ENCODE data around the gene SEC22A.

GRCh38 chr3:123278446-123278845 is 76.7 kb downstream of the SEC22A start:
- no peak for TF ChIP-seq YY1 (IDR thresholded peaks at IDR 0.05; ENCODE audit: low read depth)
- no peak for TF ChIP-seq POLR2AphosphoS5 (IDR thresholded peaks at IDR 0.05; ENCODE audit: low read depth, low read length)
- TF ChIP-seq CTCF (IDR thresholded peaks at IDR 0.05) = no peak
- no peak for TF ChIP-seq FOSL2 (IDR thresholded peaks at IDR 0.05; ENCODE audit: borderline replicate concordance, low read depth)
- TF ChIP-seq NRF1 (IDR thresholded peaks at IDR 0.05; ENCODE audit: low read depth, low read length) = no peak
- no peak for TF ChIP-seq USF2 (IDR thresholded peaks at IDR 0.05; ENCODE audit: borderline replicate concordance, low read depth, low read length)
- TF ChIP-seq REST (IDR thresholded peaks at IDR 0.05; ENCODE audit: low read depth, low read length) = no peak
- no peak for TF ChIP-seq EZH2phosphoT487 (IDR thresholded peaks at IDR 0.05; ENCODE audit: borderline replicate concordance, low read depth)
- no peak for TF ChIP-seq RCOR1 (IDR thresholded peaks at IDR 0.05; ENCODE audit: low read length)
- TF ChIP-seq, protein P1, sequence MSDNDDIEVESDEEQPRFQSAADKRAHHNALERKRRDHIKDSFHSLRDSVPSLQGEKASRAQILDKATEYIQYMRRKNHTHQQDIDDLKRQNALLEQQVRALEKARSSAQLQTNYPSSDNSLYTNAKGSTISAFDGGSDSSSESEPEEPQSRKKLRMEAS (IDR thresholded peaks at IDR 0.05; ENCODE audit: low read depth) = no peak
- TF ChIP-seq RFX5 (IDR thresholded peaks at IDR 0.05; ENCODE audit: low read length) = no peak
- TF ChIP-seq JUND (IDR thresholded peaks at IDR 0.05) = no peak
- TF ChIP-seq EP300 (IDR thresholded peaks at IDR 0.05; ENCODE audit: borderline replicate concordance in 1 of 2, low read depth in 1 of 2, low read length in 1 of 2) = no peak

All from SK-N-SH (cell line).